ENCODE measurements around the gene ZBTB17. TPM values are rescaled to one million over a fixed set of nuclear protein-coding genes. Genes with fewer than 3 reads are reported as not detected.
A peak's percentile ranks its signal among the peaks of the same experiment; 100 is the strongest.

ZBTB17 gene
- total RNA-seq, 1 donor from 2014 or later: 38.5 TPM

- Histone ChIP-seq H3K4me3 (no peak overlapping the region), H3K36me3 (no peaks in the 10 kb centered on the region), H3K4me1 (peaks cover 34% of the 10 kb centered on the region), H3K27ac (no peak overlapping the region), H3K27me3 (no peaks in the 10 kb centered on the region), H3K9me3 (no peaks in the 10 kb centered on the region)
- DNase-seq (ENCODE audit: extremely low spot score in 2 of 2): no peak
- no peak for TF ChIP-seq POLR2AphosphoS5 (IDR thresholded peaks at IDR 0.05; ENCODE audit: insufficient read depth in 1 of 2, low read depth in 1 of 2)
- no peak for TF ChIP-seq POLR2A (IDR thresholded peaks at IDR 0.05)
- TF ChIP-seq CTCF (IDR thresholded peaks at IDR 0.05): no peak
- intact Hi-C loops (cut with DNase I): no loop called here
Measured at GRCh38 chr1:16010837-16011236, 34.9 kb upstream of the ZBTB17 start.

- no peak for DNase-seq (ENCODE audit: extremely low spot score in 2 of 2)
- no peak overlapping the region for H3K4me3 ChIP-seq
- peaks cover 22% of the 10 kb centered on the region for H3K4me1 ChIP-seq
- H3K27me3 ChIP-seq: no peaks in the 10 kb centered on the region
- no peak overlapping the region for H3K27ac ChIP-seq
- H3K9me3 ChIP-seq: no peaks in the 10 kb centered on the region
- H3K36me3 ChIP-seq: no peaks in the 10 kb centered on the region
- TF ChIP-seq POLR2A (IDR thresholded peaks at IDR 0.05) (no peak), POLR2AphosphoS5 (IDR thresholded peaks at IDR 0.05; ENCODE audit: insufficient read depth in 1 of 2, low read depth in 1 of 2) (no peak), CTCF (IDR thresholded peaks at IDR 0.05) (no peak)
- intact Hi-C loops (cut with DNase I): loop anchor here (10.0 kb wide), 1 partner anchor 45 kb away; no protein-coding TSS in a partner anchor
Measured at GRCh38 chr1:16009678-16010077, 33.8 kb upstream of the ZBTB17 start.

GRCh38 chr1:16009030-16009460, 33.1 kb upstream of the ZBTB17 start:
- TF ChIP-seq CTCF (IDR thresholded peaks at IDR 0.05) (peak; percentile 92 to 98 (median 98)), POLR2A (IDR thresholded peaks at IDR 0.05) (no peak)
- Histone ChIP-seq H3K27me3 (no peaks in the 10 kb centered on the region), H3K27ac (no peak overlapping the region), H3K9me3 (no peaks in the 10 kb centered on the region), H3K4me3 (no peak overlapping the region), H3K4me1 (peaks cover 19% of the 10 kb centered on the region), H3K36me3 (no peaks in the 10 kb centered on the region)
- DNase-seq (ENCODE audit: extremely low spot score in 2 of 2): no peak
- intact Hi-C loops (cut with DNase I): loop anchor here (10.0 kb wide), 1 partner anchor 46 kb away; no protein-coding TSS in a partner anchor

- intact Hi-C loops (cut with DNase I): loop anchor here (2.0 to 10.0 kb wide), 2 partner anchors 23 to 47 kb away; no protein-coding TSS in a partner anchor
- no peak for DNase-seq (ENCODE audit: extremely low spot score in 2 of 2)
- Histone ChIP-seq H3K9me3 (no peaks in the 10 kb centered on the region), H3K27ac (no peak overlapping the region), H3K27me3 (no peaks in the 10 kb centered on the region), H3K36me3 (no peaks in the 10 kb centered on the region), H3K4me3 (no peak overlapping the region), H3K4me1 (peaks cover 7% of the 10 kb centered on the region)
- no peak for TF ChIP-seq POLR2A (IDR thresholded peaks at IDR 0.05)
- no peak for TF ChIP-seq CTCF (IDR thresholded peaks at IDR 0.05)
Measured at GRCh38 chr1:16007671-16008341, 31.9 kb upstream of the ZBTB17 start.
